ENCODE results near the gene ZDHHC7.

DNA sequence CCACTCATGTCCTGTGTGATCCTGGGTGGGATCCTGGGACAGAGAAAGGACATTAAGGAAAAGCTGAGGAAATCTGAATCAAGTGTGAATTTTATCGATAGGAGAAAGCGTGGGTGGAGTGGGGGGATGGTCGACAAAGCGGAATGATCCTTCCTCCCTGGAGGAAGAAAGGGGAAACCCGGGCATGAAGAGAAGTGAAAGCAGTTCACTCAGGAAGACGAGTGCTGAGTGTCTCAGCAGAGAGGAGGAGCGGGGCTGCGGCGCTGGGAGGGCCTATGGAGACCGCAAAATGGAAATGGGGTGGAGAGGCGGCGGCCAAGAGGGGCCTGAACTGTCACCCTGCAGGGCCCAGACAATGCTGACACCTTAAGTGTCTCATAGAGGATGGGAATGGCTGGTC, 8.7 kb downstream of the ZDHHC7 start:
- no peak for TF ChIP-seq POLR2A (IDR thresholded peaks at IDR 0.05)
- no peak for TF ChIP-seq POLR2AphosphoS5 (IDR thresholded peaks at IDR 0.05)
- TF ChIP-seq, protein P1, sequence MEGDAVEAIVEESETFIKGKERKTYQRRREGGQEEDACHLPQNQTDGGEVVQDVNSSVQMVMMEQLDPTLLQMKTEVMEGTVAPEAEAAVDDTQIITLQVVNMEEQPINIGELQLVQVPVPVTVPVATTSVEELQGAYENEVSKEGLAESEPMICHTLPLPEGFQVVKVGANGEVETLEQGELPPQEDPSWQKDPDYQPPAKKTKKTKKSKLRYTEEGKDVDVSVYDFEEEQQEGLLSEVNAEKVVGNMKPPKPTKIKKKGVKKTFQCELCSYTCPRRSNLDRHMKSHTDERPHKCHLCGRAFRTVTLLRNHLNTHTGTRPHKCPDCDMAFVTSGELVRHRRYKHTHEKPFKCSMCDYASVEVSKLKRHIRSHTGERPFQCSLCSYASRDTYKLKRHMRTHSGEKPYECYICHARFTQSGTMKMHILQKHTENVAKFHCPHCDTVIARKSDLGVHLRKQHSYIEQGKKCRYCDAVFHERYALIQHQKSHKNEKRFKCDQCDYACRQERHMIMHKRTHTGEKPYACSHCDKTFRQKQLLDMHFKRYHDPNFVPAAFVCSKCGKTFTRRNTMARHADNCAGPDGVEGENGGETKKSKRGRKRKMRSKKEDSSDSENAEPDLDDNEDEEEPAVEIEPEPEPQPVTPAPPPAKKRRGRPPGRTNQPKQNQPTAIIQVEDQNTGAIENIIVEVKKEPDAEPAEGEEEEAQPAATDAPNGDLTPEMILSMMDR (IDR thresholded peaks at IDR 0.05), result no peak
